Fibroblast of mammary gland (primary cell): Measurements from ENCODE around the gene TREM1.

ENCODE experiments used
- DNase-seq: peaks from one replicate; pipeline ENCODE4 v3.0.0-alpha.2; 2010; ENCODE audit warnings: low read depth
- H3K4me3 ChIP-seq: 2 replicates; pipeline ENCODE4 v1.5.1; 2011; ENCODE audit warnings: low read depth, mild to moderate bottlenecking, low read length, moderate library complexity; ENCODE audit not compliant: control insufficient read depth
- CTCF ChIP-seq: conservative IDR thresholded peaks from 2 replicates; pipeline ENCODE4 v1.5.1; 2011; ENCODE audit warnings: low read depth, low read length, inconsistent platforms; ENCODE audit not compliant: control insufficient read depth, insufficient read depth

Gene TREM1

GRCh38 chr6:41263267-41263666 lies 23.2 kb downstream of the TREM1 start:
- no peak for DNase-seq
- no peak for TF ChIP-seq CTCF
- H3K4me3 ChIP-seq: no peak overlapping the region

GRCh38 chr6:41262401-41262800 lies 24.1 kb downstream of the TREM1 start:
- DNase-seq: no peak
- H3K4me3 ChIP-seq: no peak overlapping the region
- no peak for TF ChIP-seq CTCF

GRCh38 chr6:41258196-41258493 lies 28.3 kb downstream of the TREM1 start:
- no peak overlapping the region for H3K4me3 ChIP-seq
- no peak for TF ChIP-seq CTCF
- DNase-seq: no peak

- no peak overlapping the region for H3K4me3 ChIP-seq
- peak; percentile 77 for DNase-seq
- TF ChIP-seq CTCF: no peak
These were observed 28.9 kb downstream of the TREM1 start for GRCh38 chr6:41257369-41258195.

- no peak for DNase-seq
- H3K4me3 ChIP-seq: no peak overlapping the region
- TF ChIP-seq CTCF: no peak
These were observed 30.1 kb downstream of the TREM1 start for GRCh38 chr6:41256383-41256782.

- no peak for TF ChIP-seq CTCF
- no peak for DNase-seq
- no peak overlapping the region for H3K4me3 ChIP-seq
These were observed 30.7 kb downstream of the TREM1 start for GRCh38 chr6:41255638-41256246.
